Loucy (cell line): Measurements from ENCODE around the gene FER.

Source experiments
- H2AFZ ChIP-seq: fragments of 200-600 bp; sonication (generic); 2 replicates; pipeline ENCODE4 v1.6.0; 2016; ENCODE audit warnings: antibody characterized with exemption, mild to moderate bottlenecking, low read length, moderate library complexity
- H3F3A ChIP-seq: fragments of 200-600 bp; 2 replicates; pipeline ENCODE4 v1.6.0; 2016; ENCODE audit warnings: antibody characterized with exemption, low read depth, mild to moderate bottlenecking
- H3K27me3 ChIP-seq: fragments of 200-600 bp; sonication (generic); 2 replicates; pipeline ENCODE4 v1.6.1; 2014; ENCODE audit warnings: low read length, mild to moderate bottlenecking; ENCODE audit not compliant: insufficient read depth, poor library complexity, severe bottlenecking
- H3K36me3 ChIP-seq: fragments of 200-600 bp; sonication (generic); 2 replicates; pipeline ENCODE4 v1.6.1; 2016; ENCODE audit warnings: low read length; ENCODE audit not compliant: insufficient read depth
- H3K4me1 ChIP-seq: fragments of 200-600 bp; sonication (generic); 2 replicates; pipeline ENCODE4 v1.5.1; 2014; ENCODE audit warnings: low read length, mild to moderate bottlenecking; ENCODE audit not compliant: insufficient read depth, poor library complexity, severe bottlenecking
- H3K4me2 ChIP-seq: fragments of 200-600 bp; sonication (generic); 2 replicates; pipeline ENCODE4 v1.6.0; 2014; ENCODE audit warnings: antibody characterized with exemption, low read length, low read depth, mild to moderate bottlenecking; ENCODE audit not compliant: poor library complexity, severe bottlenecking
- H3K4me3 ChIP-seq: fragments of 200-600 bp; sonication (generic); 2 replicates; pipeline ENCODE4 v1.5.1; 2014; ENCODE audit warnings: low read length, mild to moderate bottlenecking, mixed read lengths; ENCODE audit not compliant: poor library complexity, severe bottlenecking
- H3K79me2 ChIP-seq: fragments of 200-600 bp; sonication (generic); 2 replicates; pipeline ENCODE4 v1.6.1; 2014; ENCODE audit warnings: low read length; ENCODE audit not compliant: insufficient read depth
- H3K9ac ChIP-seq: fragments of 200-600 bp; sonication (generic); 2 replicates; pipeline ENCODE4 v1.6.0; 2014; ENCODE audit warnings: mild to moderate bottlenecking, low read depth, low read length, moderate library complexity; ENCODE audit not compliant: poor library complexity, severe bottlenecking
- H3K9me2 ChIP-seq: fragments of 200-600 bp; sonication (generic); replicated peaks from 2 replicates; pipeline ENCODE4 v1.6.1; 2016; ENCODE audit warnings: low read depth, low read length, mixed read lengths
- H3K9me3 ChIP-seq: fragments of 200-600 bp; sonication (generic); 2 replicates; pipeline ENCODE4 v1.6.1; 2014; ENCODE audit warnings: mild to moderate bottlenecking, antibody characterized with exemption, low read length, low read depth; ENCODE audit not compliant: insufficient read depth
- H4K20me1 ChIP-seq: fragments of 200-600 bp; sonication (generic); 2 replicates; pipeline ENCODE4 v1.6.0; 2014; ENCODE audit warnings: antibody characterized with exemption, low read length, mild to moderate bottlenecking; ENCODE audit not compliant: insufficient read depth, poor library complexity, severe bottlenecking
- CTCF ChIP-seq: fragments of 200-600 bp; sonication (generic); conservative IDR thresholded peaks from 2 replicates; pipeline ENCODE4 v1.5.1; 2014; ENCODE audit warnings: mild to moderate bottlenecking, antibody characterized with exemption, low read length
- EZH2phosphoT487 ChIP-seq: fragments of 200-600 bp; IDR thresholded peaks from 2 replicates; pipeline ENCODE4 v1.6.1; 2018; ENCODE audit warnings: antibody characterized with exemption, mild to moderate bottlenecking, moderate library complexity, borderline replicate concordance

Gene FER

GRCh38 chr5:108814551-108814950 lies 66.9 kb downstream of the FER start:
- no peaks in the 10 kb centered on the region for H3K4me1 ChIP-seq
- H3K27me3 ChIP-seq, result no peaks in the 10 kb centered on the region
- H3K79me2 ChIP-seq, result no peaks in the 10 kb centered on the region
- H3K9me2 ChIP-seq, result no peaks in the 10 kb centered on the region
- no peak overlapping the region for H3K4me3 ChIP-seq
- H3F3A ChIP-seq, result no peaks in the 10 kb centered on the region
- TF ChIP-seq EZH2phosphoT487 (no peak), CTCF (no peak)
- no peaks in the 10 kb centered on the region for H4K20me1 ChIP-seq
- no peak overlapping the region for H2AFZ ChIP-seq
- H3K36me3 ChIP-seq, result no peaks in the 10 kb centered on the region
- no peaks in the 10 kb centered on the region for H3K9me3 ChIP-seq
- no peak overlapping the region for H3K4me2 ChIP-seq
- no peak overlapping the region for H3K9ac ChIP-seq

DNA sequence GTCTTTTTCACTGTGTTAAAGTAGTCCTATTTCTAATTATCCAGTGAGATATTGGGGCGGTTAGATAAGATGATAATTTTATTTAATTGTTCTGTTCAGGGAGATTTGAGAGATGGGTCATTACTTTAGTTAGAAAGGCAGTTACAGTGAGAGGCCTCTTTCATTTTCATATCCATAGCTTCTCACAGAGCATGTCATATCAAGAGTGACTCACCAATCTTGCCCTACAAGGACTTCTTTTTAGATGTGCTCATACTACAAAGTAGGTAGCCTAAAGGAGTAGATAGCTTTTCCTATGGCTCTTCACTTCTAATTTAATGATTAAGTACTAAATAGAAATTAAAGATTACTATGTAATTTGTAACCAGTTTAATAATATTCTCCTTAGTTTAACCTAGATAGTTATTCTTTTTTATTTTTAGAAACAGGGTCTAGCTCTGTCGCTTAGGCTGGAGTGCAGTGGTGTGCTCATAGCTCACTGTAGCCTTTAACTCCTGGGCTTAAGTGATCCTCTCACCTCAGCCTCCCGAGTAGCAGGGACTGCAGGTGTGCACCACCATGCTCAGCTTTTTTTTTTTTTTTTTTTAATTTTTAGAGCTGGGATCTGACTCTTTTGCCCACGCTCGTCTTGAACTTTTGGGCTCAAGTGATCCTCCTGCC lies 71.0 kb downstream of the FER start:
- Histone ChIP-seq H3K9me3 (no peaks in the 10 kb centered on the region), H3F3A (no peaks in the 10 kb centered on the region), H2AFZ (no peak overlapping the region), H3K9ac (no peak overlapping the region), H3K9me2 (no peaks in the 10 kb centered on the region), H3K79me2 (no peaks in the 10 kb centered on the region), H3K4me2 (no peak overlapping the region), H3K4me3 (no peak overlapping the region), H3K36me3 (no peaks in the 10 kb centered on the region), H4K20me1 (no peaks in the 10 kb centered on the region), H3K27me3 (no peaks in the 10 kb centered on the region), H3K4me1 (no peaks in the 10 kb centered on the region)
- no peak for TF ChIP-seq CTCF
- no peak for TF ChIP-seq EZH2phosphoT487

DNA sequence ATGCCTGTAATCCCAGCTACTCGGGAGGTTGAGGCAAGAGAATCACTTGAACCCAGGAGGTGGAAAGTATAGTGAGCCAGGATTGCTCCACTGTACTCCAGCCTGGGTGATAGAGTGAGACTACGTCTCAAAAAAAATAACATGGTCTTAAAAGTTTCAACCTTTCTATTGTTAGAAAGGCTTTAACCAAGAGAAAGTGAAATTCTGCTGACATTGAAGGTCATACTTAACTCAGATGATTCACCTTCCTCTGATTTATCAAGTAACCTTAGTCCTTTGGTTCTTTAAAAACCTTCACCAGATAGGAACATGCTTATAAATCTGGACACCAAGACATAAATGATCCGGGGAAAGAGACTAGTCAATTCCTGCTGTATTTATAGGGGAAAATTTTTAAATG lies 73.3 kb downstream of the FER start:
- no peak overlapping the region for H3K9ac ChIP-seq
- H3K4me1 ChIP-seq, result no peaks in the 10 kb centered on the region
- no peak for TF ChIP-seq CTCF
- TF ChIP-seq EZH2phosphoT487, result no peak
- no peaks in the 10 kb centered on the region for H3K36me3 ChIP-seq
- H3K4me3 ChIP-seq, result no peak overlapping the region
- no peaks in the 10 kb centered on the region for H4K20me1 ChIP-seq
- no peak overlapping the region for H2AFZ ChIP-seq
- no peak overlapping the region for H3K4me2 ChIP-seq
- H3F3A ChIP-seq, result no peaks in the 10 kb centered on the region
- no peaks in the 10 kb centered on the region for H3K9me2 ChIP-seq
- no peaks in the 10 kb centered on the region for H3K27me3 ChIP-seq
- no peaks in the 10 kb centered on the region for H3K9me3 ChIP-seq
- no peaks in the 10 kb centered on the region for H3K79me2 ChIP-seq
